Right atrium auricular region (tissue), 2 donors: ENCODE measurements around the gene MED16. TPM values are rescaled to one million over a fixed set of nuclear protein-coding genes. Genes with fewer than 3 reads are reported as not detected.

Source experiments
- DNase-seq: peaks from one replicate; pipeline ENCODE4 v3.0.0-alpha.2; 2019; ENCODE audit warnings: low spot score
- H3K27ac ChIP-seq, 2 donors: fragments of 200-600 bp; sonication (generic); 1 replicate in 1 of 2; 2 replicates in 1 of 2; pipeline ENCODE4 v1.5.1; 2016 to 2019
- H3K27me3 ChIP-seq, 2 donors: fragments of 200-600 bp; sonication (generic); one replicate each; pipeline versions ENCODE4 v1.5.1 to v1.6.0; 2017 to 2019
- H3K36me3 ChIP-seq: fragments of 200-600 bp; sonication (generic); one replicate; pipeline ENCODE4 v1.5.1; 2016
- H3K4me1 ChIP-seq, 2 donors: fragments of 200-600 bp; sonication (generic); one replicate each; pipeline versions ENCODE4 v1.5.1 to v1.6.0; 2017 to 2019
- H3K4me3 ChIP-seq, 2 donors: fragments of 200-600 bp; sonication (generic); 1 replicate in 1 of 2; 2 replicates in 1 of 2; pipeline ENCODE4 v1.5.1; 2017 to 2019; ENCODE audit warnings: mild to moderate bottlenecking in 1 of 2, moderate library complexity in 1 of 2
- H3K9me3 ChIP-seq, 2 donors: fragments of 200-600 bp; sonication (generic); one replicate each; pipeline ENCODE4 v1.5.1; 2019
- total RNA-seq, 2 donors: library from RNA; depleted of rRNA; stranded (reverse); fragments of >200 nt; gene quantifications; one replicate each; pipeline ENCODE4 v1.1.0, GENCODE V29; 2016
- TF ChIP-seq, protein P1 (sequence below), 2 donors: fragments of 200-600 bp; sonication (generic); IDR thresholded peaks; one replicate each; pipeline ENCODE4 v1.5.1; 2019; ENCODE audit warnings: antibody characterized with exemption in 2 of 2

Gene MED16
- total RNA-seq, 2 donors from 2014 or later, result 17.7 to 26.5 TPM

GRCh38 chr19:939922-940321 lies 46.9 kb upstream of the MED16 start:
- TF ChIP-seq, protein P1, sequence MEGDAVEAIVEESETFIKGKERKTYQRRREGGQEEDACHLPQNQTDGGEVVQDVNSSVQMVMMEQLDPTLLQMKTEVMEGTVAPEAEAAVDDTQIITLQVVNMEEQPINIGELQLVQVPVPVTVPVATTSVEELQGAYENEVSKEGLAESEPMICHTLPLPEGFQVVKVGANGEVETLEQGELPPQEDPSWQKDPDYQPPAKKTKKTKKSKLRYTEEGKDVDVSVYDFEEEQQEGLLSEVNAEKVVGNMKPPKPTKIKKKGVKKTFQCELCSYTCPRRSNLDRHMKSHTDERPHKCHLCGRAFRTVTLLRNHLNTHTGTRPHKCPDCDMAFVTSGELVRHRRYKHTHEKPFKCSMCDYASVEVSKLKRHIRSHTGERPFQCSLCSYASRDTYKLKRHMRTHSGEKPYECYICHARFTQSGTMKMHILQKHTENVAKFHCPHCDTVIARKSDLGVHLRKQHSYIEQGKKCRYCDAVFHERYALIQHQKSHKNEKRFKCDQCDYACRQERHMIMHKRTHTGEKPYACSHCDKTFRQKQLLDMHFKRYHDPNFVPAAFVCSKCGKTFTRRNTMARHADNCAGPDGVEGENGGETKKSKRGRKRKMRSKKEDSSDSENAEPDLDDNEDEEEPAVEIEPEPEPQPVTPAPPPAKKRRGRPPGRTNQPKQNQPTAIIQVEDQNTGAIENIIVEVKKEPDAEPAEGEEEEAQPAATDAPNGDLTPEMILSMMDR (IDR thresholded peaks at IDR 0.05), result no peak
- Histone ChIP-seq H3K27me3 (no peaks in the 10 kb centered on the region), H3K4me1 (peaks cover 0 to 20% of the 10 kb centered on the region in 2 donors), H3K36me3 (no peaks in the 10 kb centered on the region), H3K4me3 (no peak overlapping the region), H3K9me3 (no peaks in the 10 kb centered on the region), H3K27ac (peak overlapping the region in 1 of 2 donors; percentile 85)
- no peak for DNase-seq

- Histone ChIP-seq H3K27me3 (no peaks in the 10 kb centered on the region), H3K4me3 (no peak overlapping the region), H3K9me3 (no peaks in the 10 kb centered on the region), H3K27ac (no peak overlapping the region), H3K36me3 (no peaks in the 10 kb centered on the region), H3K4me1 (peaks cover 0 to 25% of the 10 kb centered on the region in 2 donors)
- DNase-seq, result no peak
- TF ChIP-seq, protein P1 (IDR thresholded peaks at IDR 0.05), result no peak
Observed at GRCh38 chr19:939439-939838, 46.5 kb upstream of the MED16 start.

DNA sequence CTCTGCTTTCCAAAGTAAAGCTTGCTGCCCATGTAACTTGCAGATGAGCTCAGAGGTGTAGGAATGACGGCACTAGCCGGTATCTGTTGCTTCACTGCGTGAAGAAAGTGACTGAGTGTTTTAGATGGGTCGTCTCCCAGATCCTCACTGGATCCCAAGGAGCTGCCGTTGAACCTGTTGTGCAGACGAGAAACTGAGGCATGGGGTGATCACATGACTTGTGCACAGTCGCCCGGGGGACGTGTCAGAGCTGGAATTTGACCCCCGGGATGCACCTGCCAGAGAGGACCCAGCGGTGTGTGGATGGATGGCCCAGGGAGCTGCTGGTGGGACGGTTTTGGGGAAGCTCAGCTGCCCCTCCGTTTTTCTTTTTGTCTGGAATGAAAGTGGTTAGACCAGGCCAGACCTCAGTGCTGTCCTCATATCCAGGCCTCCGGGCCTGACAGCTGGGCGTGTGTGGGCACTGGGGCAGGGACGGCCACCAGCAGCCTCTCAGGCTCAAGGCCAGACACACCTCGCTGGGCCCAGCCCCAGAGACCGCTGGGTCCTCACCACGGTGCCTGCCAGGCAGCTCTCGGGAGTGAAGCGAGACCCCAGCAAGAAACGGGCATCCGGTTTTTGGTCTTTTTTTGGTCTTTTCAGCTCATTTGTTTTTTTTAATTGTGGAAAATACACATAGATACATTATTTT lies 45.4 kb upstream of the MED16 start:
- DNase-seq, result no peak
- Histone ChIP-seq H3K27ac (no peak overlapping the region), H3K4me3 (no peak overlapping the region), H3K36me3 (no peaks in the 10 kb centered on the region), H3K27me3 (no peaks in the 10 kb centered on the region), H3K9me3 (no peaks in the 10 kb centered on the region), H3K4me1 (peaks cover 0 to 35% of the 10 kb centered on the region in 2 donors)
- TF ChIP-seq, protein P1 (IDR thresholded peaks at IDR 0.05), result no peak

DNA sequence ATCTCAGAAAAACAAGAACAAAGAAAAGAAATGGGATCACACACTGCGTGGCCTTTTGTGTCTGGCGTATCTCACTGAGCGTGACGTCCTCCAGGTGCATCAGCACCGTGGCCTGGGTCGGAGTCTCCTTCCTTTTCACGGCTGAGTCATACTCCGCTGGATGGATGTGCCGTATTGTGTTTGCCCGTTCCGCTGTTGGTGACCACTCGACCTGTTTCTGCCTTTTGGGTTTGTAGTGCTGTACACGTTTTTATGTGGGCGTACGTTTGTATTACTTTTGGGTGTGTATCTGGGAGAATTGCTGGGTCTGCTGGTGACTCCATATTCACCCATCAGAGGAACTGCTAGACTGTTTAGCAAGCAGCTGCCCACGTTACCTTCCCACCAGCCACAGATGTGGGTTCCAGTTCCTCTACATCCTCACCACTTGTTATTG lies 44.3 kb upstream of the MED16 start:
- peaks cover 0 to 46% of the 10 kb centered on the region in 2 donors for H3K4me1 ChIP-seq

DNA sequence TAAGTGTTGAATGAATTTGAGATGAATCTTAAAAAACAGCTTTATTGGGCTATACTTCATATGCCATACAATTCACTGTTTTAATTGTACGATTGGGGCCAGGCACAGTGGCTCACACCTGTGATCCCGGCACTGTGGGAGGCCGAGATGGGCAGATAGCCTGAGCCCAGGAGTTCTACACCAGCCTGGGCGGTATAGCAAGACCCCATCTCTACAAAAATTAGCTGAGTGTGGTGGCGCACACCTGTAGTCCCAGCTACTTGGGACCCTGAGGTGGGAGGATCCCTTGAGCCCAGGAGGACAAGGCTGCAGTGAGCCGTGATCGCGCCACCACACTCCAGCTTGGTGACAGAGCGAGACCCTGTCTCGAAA lies 43.2 kb upstream of the MED16 start:
- TF ChIP-seq, protein P1 (IDR thresholded peaks at IDR 0.05), result no peak
- DNase-seq, result no peak
- Histone ChIP-seq H3K27ac (no peak overlapping the region), H3K4me3 (no peak overlapping the region), H3K36me3 (no peaks in the 10 kb centered on the region), H3K27me3 (no peaks in the 10 kb centered on the region), H3K4me1 (peaks cover 0 to 47% of the 10 kb centered on the region in 2 donors), H3K9me3 (no peaks in the 10 kb centered on the region)

More for the DNA sequence above, 44.3 kb upstream of the MED16 start:
- DNase-seq, result no peak
- Histone ChIP-seq H3K27ac (no peak overlapping the region), H3K27me3 (no peaks in the 10 kb centered on the region), H3K36me3 (no peaks in the 10 kb centered on the region), H3K4me3 (no peak overlapping the region), H3K9me3 (no peaks in the 10 kb centered on the region)
- TF ChIP-seq, protein P1 (IDR thresholded peaks at IDR 0.05), result no peak
